GM23248 (cell line): ENCODE data around the gene FSCN2. TPM values are rescaled to one million over a fixed set of nuclear protein-coding genes. Genes with fewer than 3 reads are reported as not detected.
A peak's percentile ranks its signal among the peaks of the same experiment; 100 is the strongest.

Source experiments
- DNase-seq: peaks from one replicate; pipeline ENCODE4 v3.0.0-alpha.2; 2015
- H2AFZ ChIP-seq: fragments of 200-600 bp; sonication (generic); 2 replicates; pipeline ENCODE4 v1.6.1; 2016; ENCODE audit warnings: antibody characterized with exemption
- H3F3A ChIP-seq: fragments of 200-600 bp; sonication (generic); 2 replicates; pipeline ENCODE4 v1.6.1; 2016; ENCODE audit warnings: mild to moderate bottlenecking, antibody characterized with exemption, mixed run types; ENCODE audit not compliant: insufficient read depth
- H3K27ac ChIP-seq: fragments of 200-600 bp; sonication (generic); 2 replicates; pipeline ENCODE4 v1.5.1; 2016; ENCODE audit warnings: mild to moderate bottlenecking
- H3K27me3 ChIP-seq: fragments of 200-600 bp; sonication (generic); replicated peaks from 2 replicates; pipeline ENCODE4 v1.6.1; 2016; ENCODE audit warnings: mild to moderate bottlenecking; ENCODE audit not compliant: insufficient read depth
- H3K36me3 ChIP-seq: fragments of 200-600 bp; sonication (generic); 2 replicates; pipeline ENCODE4 v1.6.1; 2016; ENCODE audit warnings: low read depth, mild to moderate bottlenecking
- H3K4me1 ChIP-seq: fragments of 200-600 bp; sonication (generic); 2 replicates; pipeline ENCODE4 v1.6.1; 2016; ENCODE audit warnings: mild to moderate bottlenecking; ENCODE audit not compliant: insufficient read depth
- H3K4me2 ChIP-seq: fragments of 200-600 bp; sonication (generic); one replicate; pipeline ENCODE4 v1.6.1; 2016; ENCODE audit warnings: mild to moderate bottlenecking; ENCODE audit not compliant: unreplicated experiment
- H3K4me3 ChIP-seq: fragments of 200-600 bp; sonication (generic); 2 replicates; pipeline ENCODE4 v1.5.1; 2016; ENCODE audit warnings: mild to moderate bottlenecking
- H3K79me2 ChIP-seq: fragments of 200-600 bp; sonication (generic); 2 replicates; pipeline ENCODE4 v1.6.1; 2016; ENCODE audit warnings: mild to moderate bottlenecking; ENCODE audit not compliant: insufficient read depth
- H3K9ac ChIP-seq: fragments of 200-600 bp; sonication (generic); 2 replicates; pipeline ENCODE4 v1.6.1; 2016; ENCODE audit warnings: mild to moderate bottlenecking
- H3K9me2 ChIP-seq: fragments of 200-600 bp; sonication (generic); 2 replicates; pipeline ENCODE4 v1.6.1; 2016; ENCODE audit warnings: mixed run types, mild to moderate bottlenecking, moderate library complexity; ENCODE audit not compliant: insufficient read depth
- H3K9me3 ChIP-seq: fragments of 200-600 bp; sonication (generic); one replicate; pipeline ENCODE4 v1.6.1; 2017; ENCODE audit warnings: low read depth
- H4K20me1 ChIP-seq: fragments of 200-600 bp; sonication (generic); 2 replicates; pipeline ENCODE4 v1.6.0; 2016; ENCODE audit not compliant: insufficient read depth
- EZH2 ChIP-seq: fragments of 200-600 bp; sonication (generic); IDR thresholded peaks from 2 replicates; pipeline ENCODE4 v1.6.1; 2018; ENCODE audit warnings: antibody characterized with exemption, mild to moderate bottlenecking; ENCODE audit not compliant: insufficient read depth, poor library complexity, severe bottlenecking
- EZH2phosphoT487 ChIP-seq: fragments of 200-600 bp; sonication (generic); IDR thresholded peaks from 2 replicates; pipeline ENCODE4 v1.6.1; 2018; ENCODE audit warnings: antibody characterized with exemption, moderate library complexity, mild to moderate bottlenecking, low read depth; ENCODE audit not compliant: insufficient read depth
- WGBS, 2 experiments: methylation state at CpG; one replicate each; pipeline ENCODE4 v1.1.6; 2015 to 2017; ENCODE audit warnings: low lambda C conversion rate in 2 of 2, low coverage in 1 of 2; ENCODE audit errors: missing lambda C conversion rate in 2 of 2; 5-methylcytosine and 5-hydroxymethylcytosine counted together
- in situ Hi-C: fragments of 300-500 bp; cut with MboI; formaldehyde crosslinking; loops from 2 replicates; pipeline ENCODE4 v1.15.0; 2020
- polyA plus RNA-seq: library from polyadenylated mRNA; unstranded; fragments of >200 nt; fragmentation: Nextera tagmentation; extraction: Ambion mirVana; gene quantifications from 2 replicates; pipeline ENCODE4 v1.2.1, GENCODE V29; 2016
- total RNA-seq: library from RNA; depleted of rRNA; stranded (reverse); fragments of >200 nt; shearing (Covaris generic); gene quantifications from 2 replicates; pipeline ENCODE4 v1.2.3, GENCODE V29; 2014

Gene FSCN2
- total and polyA plus RNA-seq, 2 experiments from 2014 or later = 0.48 to 3.2 TPM

- H4K20me1 ChIP-seq = peaks cover 32% of the 10 kb centered on the region; the same call in 1 of the 2 replicates
- WGBS, 2 experiments = 0% methylated on average over 9 of the region's 9 CpGs
- H3K9me3 ChIP-seq = no peaks in the 10 kb centered on the region
- peaks cover 34% of the 10 kb centered on the region for H3K36me3 ChIP-seq
- H3K27ac ChIP-seq = peak overlapping the region; percentile 69
- peaks cover 6% of the 10 kb centered on the region; the same call in 1 of the 2 replicates for H3K4me1 ChIP-seq
- peaks cover 69% of the 10 kb centered on the region for H3F3A ChIP-seq
- no peak for TF ChIP-seq EZH2phosphoT487
- no peak for TF ChIP-seq EZH2
- in situ Hi-C loops = no loop called here
- H3K4me2 ChIP-seq = peak overlapping the region; percentile 95
- peaks cover 56% of the 10 kb centered on the region for H3K79me2 ChIP-seq
- no peaks in the 10 kb centered on the region for H3K27me3 ChIP-seq
- no peak for DNase-seq
- peak overlapping the region; percentile 89 for H3K9ac ChIP-seq
- H2AFZ ChIP-seq = no peak overlapping the region
- no peaks in the 10 kb centered on the region for H3K9me2 ChIP-seq
- peak overlapping the region; percentile 97 for H3K4me3 ChIP-seq
Measured at GRCh38 chr17:81511554-81511803, 16.7 kb upstream of the FSCN2 start.

GRCh38 chr17:81511804-81512561 lies 16.2 kb upstream of the FSCN2 start:
- Histone ChIP-seq H3K4me1 (peaks cover 10% of the 10 kb centered on the region), H2AFZ (no peak overlapping the region), H3F3A (peaks cover 66% of the 10 kb centered on the region), H3K4me3 (peak overlapping the region; percentile 97), H3K27me3 (no peaks in the 10 kb centered on the region), H3K9me2 (no peaks in the 10 kb centered on the region), H3K79me2 (peaks cover 61% of the 10 kb centered on the region), H3K36me3 (peaks cover 34% of the 10 kb centered on the region), H3K27ac (peak overlapping the region; percentile 69), H3K9ac (peak overlapping the region; percentile 89), H4K20me1 (peaks cover 32% of the 10 kb centered on the region; the same call in 1 of the 2 replicates), H3K9me3 (no peaks in the 10 kb centered on the region), H3K4me2 (peak overlapping the region; percentile 95)
- in situ Hi-C loops = no loop called here
- TF ChIP-seq EZH2 (no peak), EZH2phosphoT487 (no peak)
- 1 to 2% methylated on average over 53 to 60 of the region's 62 CpGs for whole genome bisulfite sequencing, 2 experiments
- peak; percentile 84 for DNase-seq

- Histone ChIP-seq H3K4me3 (peak within 1 kb of the TSS; percentile 97), H3K36me3 (peaks cover 34% of the 10 kb centered on the region), H3K4me2 (peak within 1 kb of the TSS; percentile 95), H3F3A (peaks cover 60% of the 10 kb centered on the region), H3K4me1 (peaks cover 16% of the 10 kb centered on the region), H3K27me3 (no peaks in the 10 kb centered on the region), H2AFZ (peak within 1 kb of the TSS; percentile 4; the same call in 1 of the 2 replicates), H3K27ac (peak within 1 kb of the TSS; percentile 82), H4K20me1 (peaks cover 30% of the 10 kb centered on the region; the same call in 1 of the 2 replicates), H3K9me3 (no peaks in the 10 kb centered on the region), H3K79me2 (peaks cover 69% of the 10 kb centered on the region), H3K9ac (peak within 1 kb of the TSS; percentile 89), H3K9me2 (no peaks in the 10 kb centered on the region)
- in situ Hi-C loops = no loop called here
- 1 to 2% methylated on average over 26 to 68 of the region's 111 CpGs for WGBS, 2 experiments
- TF ChIP-seq EZH2 = no peak
- no peak for TF ChIP-seq EZH2phosphoT487
- DNase-seq = peak; percentile 97
Measured at GRCh38 chr17:81512562-81513371, 15.4 kb upstream of the FSCN2 start, which contains the start of gene ACTG1. TSS of gene ACTG1 (minus strand) at chr17:81512799. CDS start at chr17:81512354, 445 bp downstream.

GRCh38 chr17:81513372-81513752 lies 14.8 kb upstream of the FSCN2 start:
- Histone ChIP-seq H3K27ac (peak overlapping the region; percentile 82), H3F3A (peaks cover 54% of the 10 kb centered on the region), H3K9ac (peak overlapping the region; percentile 81), H3K9me3 (no peaks in the 10 kb centered on the region), H3K4me2 (peak overlapping the region; percentile 91), H3K79me2 (peaks cover 75% of the 10 kb centered on the region), H3K36me3 (peaks cover 34% of the 10 kb centered on the region), H4K20me1 (peaks cover 28% of the 10 kb centered on the region; the same call in 1 of the 2 replicates), H3K27me3 (no peaks in the 10 kb centered on the region), H3K4me1 (peaks cover 22% of the 10 kb centered on the region), H3K9me2 (no peaks in the 10 kb centered on the region), H2AFZ (peak overlapping the region; percentile 4; the same call in 1 of the 2 replicates), H3K4me3 (peak overlapping the region; percentile 87)
- DNase-seq = peak; percentile 73
- TF ChIP-seq EZH2phosphoT487 (no peak), EZH2 (no peak)
- in situ Hi-C loops = no loop called here
- WGBS, 2 experiments = 0 to 4% methylated on average over 23 of the region's 23 CpGs
